Endothelial cell of umbilical vein (primary cell): ENCODE data around the gene NEK7. TPM values are rescaled to one million over a fixed set of nuclear protein-coding genes. Genes with fewer than 3 reads are reported as not detected.
A peak's percentile ranks its signal among the peaks of the same experiment; 100 is the strongest.

Experiments
- BruUV-seq: library from RNA; stranded (reverse); fragments of 400-500 nt; replicated peaks from 2 replicates; lab custom pipeline; 2021; lab: Mats Ljungman, UMichigan
- CTCF ChIA-PET: fragments of 300-600, 350-600 bp; sonication (Branson Sonifier 250); formaldehyde crosslinking; loops from one replicate; lab custom pipeline; 2021; ENCODE audit warnings: antibody characterized with exemption, inconsistent platforms; lab: Charles Lee
- POLR2A ChIA-PET: fragments of 300-600, 350-600 bp; sonication (Branson Sonifier 250); formaldehyde crosslinking; loops from one replicate; lab custom pipeline; 2021; ENCODE audit warnings: antibody characterized with exemption, inconsistent platforms; lab: Charles Lee
- DNase-seq: peaks from one replicate; pipeline ENCODE4 v3.0.0-alpha.2; 2011; ENCODE audit warnings: low read depth, low spot score
- FAIRE-seq: peaks from 2 replicates; lab custom pipeline; 2011; peaks lifted over from hg19 to GRCh38; lab: Jason Lieb, UNC
- H2AFZ ChIP-seq: 2 replicates; pipeline ENCODE4 v1.6.0; 2012; ENCODE audit warnings: low read depth, low read length, control low read depth, inconsistent platforms
- H3K27ac ChIP-seq: 2 replicates; pipeline ENCODE4 v1.5.1; 2011; ENCODE audit warnings: low read depth, mild to moderate bottlenecking, control low read depth, low read length, moderate library complexity; ENCODE audit not compliant: insufficient read depth
- H3K27me3 ChIP-seq, 2 experiments: 2 replicates each; pipeline versions ENCODE4 v1.6.0 to v1.6.1; 2011; ENCODE audit warnings: low read length in 2 of 2, mixed read lengths in 1 of 2; ENCODE audit not compliant: control insufficient read depth in 2 of 2, insufficient read depth in 2 of 2
- H3K36me3 ChIP-seq, 2 experiments: 2 replicates in 1 of 2; 3 replicates in 1 of 2; pipeline ENCODE4 v1.5.1; 2011; ENCODE audit warnings: low read length in 2 of 2, mild to moderate bottlenecking in 1 of 2, moderate library complexity in 1 of 2; ENCODE audit not compliant: control insufficient read depth in 2 of 2, insufficient read depth in 2 of 2; ENCODE audit errors: extremely low read depth in 1 of 2
- H3K4me1 ChIP-seq: 3 replicates; pipeline ENCODE4 v1.5.1; 2011; ENCODE audit warnings: mild to moderate bottlenecking, low read length; ENCODE audit not compliant: control insufficient read depth, insufficient read depth; ENCODE audit errors: extremely low read depth
- H3K4me2 ChIP-seq: 2 replicates; pipeline ENCODE4 v1.6.1; 2011; ENCODE audit warnings: low read length, control low read depth, mixed read lengths; ENCODE audit not compliant: insufficient read depth
- H3K4me3 ChIP-seq, 3 experiments: fragments of 200-600 bp in 1 of 3; sonication (generic), shearing (Covaris generic) in 1 of 3; replicated peaks in 1 of 3; 2 replicates each; pipeline ENCODE4 v1.5.1; 2011 to 2016; ENCODE audit warnings: control low read depth in 3 of 3, low read length in 3 of 3, mild to moderate bottlenecking in 2 of 3, inconsistent platforms in 1 of 3, low read depth in 1 of 3, moderate library complexity in 1 of 3; ENCODE audit not compliant: insufficient read depth in 1 of 3
- H3K79me2 ChIP-seq: 2 replicates; pipeline ENCODE4 v1.6.0; 2012; ENCODE audit warnings: low read length, inconsistent platforms; ENCODE audit not compliant: control insufficient read depth, insufficient read depth
- H3K9ac ChIP-seq: replicated peaks from 2 replicates; pipeline ENCODE3; 2011; ENCODE audit warnings: low read length, control low read depth; ENCODE audit not compliant: insufficient read depth; ENCODE audit errors: extremely low read depth
- H3K9me1 ChIP-seq: replicated peaks from 3 replicates; pipeline ENCODE4 v1.6.0; 2011; ENCODE audit warnings: mild to moderate bottlenecking, low read length; ENCODE audit not compliant: control insufficient read depth, insufficient read depth; ENCODE audit errors: extremely low read depth
- H3K9me3 ChIP-seq: replicated peaks from 2 replicates; pipeline ENCODE4 v1.5.1; 2012; ENCODE audit warnings: low read length, inconsistent platforms; ENCODE audit not compliant: control insufficient read depth, insufficient read depth
- H4K20me1 ChIP-seq: replicated peaks from 2 replicates; pipeline ENCODE3; 2011; ENCODE audit warnings: mild to moderate bottlenecking, low read length; ENCODE audit not compliant: control insufficient read depth, insufficient read depth; ENCODE audit errors: extremely low read depth
- EZH2 ChIP-seq: IDR thresholded peaks from 2 replicates; pipeline ENCODE4 v1.6.1; 2012; ENCODE audit warnings: borderline replicate concordance, low read depth, mild to moderate bottlenecking, moderate library complexity, low read length, inconsistent platforms; ENCODE audit not compliant: severe bottlenecking
- FOS ChIP-seq: IDR thresholded peaks from 2 replicates; pipeline ENCODE4 v1.6.1; 2011; ENCODE audit warnings: mild to moderate bottlenecking, low read length, moderate library complexity, borderline replicate concordance; ENCODE audit not compliant: insufficient read depth
- GATA2 ChIP-seq: IDR thresholded peaks from 2 replicates; pipeline ENCODE4 v1.7.0; 2011; ENCODE audit warnings: low read depth, mild to moderate bottlenecking, moderate library complexity, mixed read lengths, low read length; ENCODE audit not compliant: insufficient read length, insufficient read depth
- JUN ChIP-seq: IDR thresholded peaks from 2 replicates; pipeline ENCODE4 v1.6.1; 2011; ENCODE audit warnings: borderline replicate concordance, low read depth; ENCODE audit not compliant: insufficient read length, insufficient read depth
- MAX ChIP-seq: IDR thresholded peaks from 2 replicates; pipeline ENCODE4 v1.6.1; 2011; ENCODE audit not compliant: insufficient read depth, insufficient read length
- MYC ChIP-seq: IDR thresholded peaks from one replicate; pipeline ENCODE4 v1.6.1; 2011; ENCODE audit warnings: mild to moderate bottlenecking, low read depth, low read length
- POLR2A ChIP-seq: IDR thresholded peaks from 2 replicates; pipeline ENCODE4 v1.6.1; 2012; ENCODE audit warnings: low read depth, mild to moderate bottlenecking, control low read depth, low read length
- POLR2AphosphoS5 ChIP-seq: IDR thresholded peaks from 2 replicates; pipeline ENCODE4 v1.6.1; 2012; ENCODE audit warnings: low read depth, mild to moderate bottlenecking, control low read depth, low read length, moderate library complexity; ENCODE audit not compliant: insufficient read depth
- dilution Hi-C: fragments of 300-500 bp; cut with MboI; formaldehyde crosslinking; loops from one replicate; pipeline ENCODE4 v1.15.0; 2019; ENCODE audit warnings: low sequenced_read_pairs; ENCODE audit not compliant: extremely low pct_ligation_motif_present
- intact Hi-C: fragments of 100-400 bp; cut with micrococcal nuclease; formaldehyde crosslinking; loops from one replicate; pipeline ENCODE4 v1.10.0; 2022
- polyA plus RNA-seq, 4 experiments: library from polyadenylated mRNA; depleted of rRNA in 3 of 4; stranded (reverse) in 3 of 4; unstranded in 1 of 4; fragments of >200 nt; gene quantifications; 2 replicates each; pipeline versions ENCODE4 v1.2.1 to v1.2.3, GENCODE V29; 2011 to 2012; ENCODE audit warnings: missing spikeins in 1 of 4
- total RNA-seq: library from RNA; stranded (reverse); gene quantifications from 2 replicates; pipeline ENCODE4 v1.2.3, GENCODE V29; 2021
- TF ChIP-seq, protein P1 (sequence below), 2 donors: IDR thresholded peaks; 1 replicate in 1 of 2; 2 replicates in 1 of 2; pipeline ENCODE4 v1.5.1; 2011; ENCODE audit warnings: low read length in 2 of 2, mild to moderate bottlenecking in 2 of 2, moderate library complexity in 2 of 2, control low read depth in 1 of 2, inconsistent platforms in 1 of 2, low read depth in 1 of 2; ENCODE audit not compliant: insufficient read depth in 1 of 2; ENCODE audit errors: extremely low read depth in 1 of 2

NEK7 gene
- total and polyA plus RNA-seq, 2 donors (not counting 3 experiments of a cell fraction or from before 2014, with no cell fraction given): 22.6 to 45.7 TPM

GRCh38 chr1:198269646-198269940 is 112.8 kb downstream of the NEK7 start:
- peak overlapping the region; percentile 74 for H3K27ac ChIP-seq
- no peaks in the 10 kb centered on the region for H3K9me1 ChIP-seq
- no peak overlapping the region for H3K4me3 ChIP-seq
- ChIA-PET CTCF (interaction anchor here (1.0 to 1.5 kb wide), 3 partner anchors 9 to 77 kb away, joined by 3 to 5 read pairs (median 4); no protein-coding TSS in a partner anchor), POLR2A (interaction anchor here (1.0 kb wide), 1 partner anchor 49 kb away, joined by 3 read pairs; no protein-coding TSS in a partner anchor)
- FAIRE-seq: no peak
- no TSS peak for BruUV-seq
- intact Hi-C loops (loop anchor here (1.0 to 5.0 kb wide), 6 partner anchors 35 to 352 kb away; partner anchors contain the start of gene LHX9), dilution Hi-C loops (no loop called here)
- H3K9ac ChIP-seq: peak overlapping the region; percentile 53
- no peaks in the 10 kb centered on the region for H3K36me3 ChIP-seq
- H3K4me2 ChIP-seq: peak overlapping the region; percentile 72
- no peaks in the 10 kb centered on the region for H3K9me3 ChIP-seq
- TF ChIP-seq JUN (no peak), EZH2 (no peak), MYC (no peak), POLR2AphosphoS5 (no peak)
- no peak for DNase-seq
- no peak overlapping the region for H2AFZ ChIP-seq
- H3K27me3 ChIP-seq: no peaks in the 10 kb centered on the region
- H3K4me1 ChIP-seq: peaks cover 81% of the 10 kb centered on the region
- H4K20me1 ChIP-seq: no peaks in the 10 kb centered on the region
- peaks cover 19% of the 10 kb centered on the region for H3K79me2 ChIP-seq

DNA sequence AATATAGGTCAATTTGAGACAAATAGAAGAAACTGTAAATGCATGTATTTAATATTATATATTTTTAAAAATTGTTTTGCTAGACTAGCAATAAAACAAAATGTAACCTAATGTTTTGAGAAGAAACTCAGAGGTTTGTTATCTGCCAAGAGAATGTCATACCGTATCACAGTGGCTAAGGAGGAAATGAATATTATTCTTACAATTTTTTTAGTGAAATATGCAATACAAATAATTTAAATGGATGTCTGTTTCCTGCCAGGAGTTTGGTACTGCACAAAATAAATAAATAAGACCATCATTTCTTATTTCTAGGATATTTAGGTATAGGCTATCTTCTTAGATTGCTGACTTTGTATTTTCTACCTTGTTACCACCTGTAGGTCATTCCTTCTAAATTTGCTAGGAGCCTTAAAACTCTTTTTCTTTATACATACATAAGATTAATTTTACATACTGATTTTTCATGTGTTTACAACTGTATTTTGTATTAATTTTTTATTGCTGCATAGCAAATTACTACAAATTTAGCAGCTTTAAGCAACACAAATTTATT is 113.6 kb downstream of the NEK7 start:
- CTCF ChIA-PET: no interaction called here
- no TSS peak for BruUV-seq
- peak overlapping the region in 1 of 3 experiments; percentile 5 for H3K4me3 ChIP-seq
- FAIRE-seq (no peak), DNase-seq (no peak)
- H3K36me3 ChIP-seq: no peaks in the 10 kb centered on the region
- dilution Hi-C loops (no loop called here), intact Hi-C loops (no loop called here)
- peaks cover 74% of the 10 kb centered on the region for H3K4me1 ChIP-seq
- peak overlapping the region; percentile 72 for H3K4me2 ChIP-seq
- H3K27ac ChIP-seq: peak overlapping the region; percentile 74
- H3K9me3 ChIP-seq: no peaks in the 10 kb centered on the region
- no peaks in the 10 kb centered on the region for H3K27me3 ChIP-seq
- no peaks in the 10 kb centered on the region for H4K20me1 ChIP-seq
- TF ChIP-seq GATA2 (peak; percentile 44), FOS (peak; percentile 16), POLR2A (no peak), MAX (no peak), POLR2AphosphoS5 (no peak)
- TF ChIP-seq, protein P1, sequence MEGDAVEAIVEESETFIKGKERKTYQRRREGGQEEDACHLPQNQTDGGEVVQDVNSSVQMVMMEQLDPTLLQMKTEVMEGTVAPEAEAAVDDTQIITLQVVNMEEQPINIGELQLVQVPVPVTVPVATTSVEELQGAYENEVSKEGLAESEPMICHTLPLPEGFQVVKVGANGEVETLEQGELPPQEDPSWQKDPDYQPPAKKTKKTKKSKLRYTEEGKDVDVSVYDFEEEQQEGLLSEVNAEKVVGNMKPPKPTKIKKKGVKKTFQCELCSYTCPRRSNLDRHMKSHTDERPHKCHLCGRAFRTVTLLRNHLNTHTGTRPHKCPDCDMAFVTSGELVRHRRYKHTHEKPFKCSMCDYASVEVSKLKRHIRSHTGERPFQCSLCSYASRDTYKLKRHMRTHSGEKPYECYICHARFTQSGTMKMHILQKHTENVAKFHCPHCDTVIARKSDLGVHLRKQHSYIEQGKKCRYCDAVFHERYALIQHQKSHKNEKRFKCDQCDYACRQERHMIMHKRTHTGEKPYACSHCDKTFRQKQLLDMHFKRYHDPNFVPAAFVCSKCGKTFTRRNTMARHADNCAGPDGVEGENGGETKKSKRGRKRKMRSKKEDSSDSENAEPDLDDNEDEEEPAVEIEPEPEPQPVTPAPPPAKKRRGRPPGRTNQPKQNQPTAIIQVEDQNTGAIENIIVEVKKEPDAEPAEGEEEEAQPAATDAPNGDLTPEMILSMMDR (IDR thresholded peaks at IDR 0.05; ENCODE audit: extremely low read depth in 1 of 2, insufficient read depth in 1 of 2, low read depth in 1 of 2, low read length in 2 of 2): no peak
- peak overlapping the region; percentile 53 for H3K9ac ChIP-seq
- H3K79me2 ChIP-seq: peaks cover 19% of the 10 kb centered on the region
- H3K9me1 ChIP-seq: no peaks in the 10 kb centered on the region
- POLR2A ChIA-PET: no interaction called here
- H2AFZ ChIP-seq: no peak overlapping the region
